ENCODE data around the gene LSR. TPM values are rescaled to one million over a fixed set of nuclear protein-coding genes. Genes with fewer than 3 reads are reported as not detected.

Gene LSR
- total RNA-seq, 2 donors from 2014 or later, result 67.5 to 80.1 TPM

DNA sequence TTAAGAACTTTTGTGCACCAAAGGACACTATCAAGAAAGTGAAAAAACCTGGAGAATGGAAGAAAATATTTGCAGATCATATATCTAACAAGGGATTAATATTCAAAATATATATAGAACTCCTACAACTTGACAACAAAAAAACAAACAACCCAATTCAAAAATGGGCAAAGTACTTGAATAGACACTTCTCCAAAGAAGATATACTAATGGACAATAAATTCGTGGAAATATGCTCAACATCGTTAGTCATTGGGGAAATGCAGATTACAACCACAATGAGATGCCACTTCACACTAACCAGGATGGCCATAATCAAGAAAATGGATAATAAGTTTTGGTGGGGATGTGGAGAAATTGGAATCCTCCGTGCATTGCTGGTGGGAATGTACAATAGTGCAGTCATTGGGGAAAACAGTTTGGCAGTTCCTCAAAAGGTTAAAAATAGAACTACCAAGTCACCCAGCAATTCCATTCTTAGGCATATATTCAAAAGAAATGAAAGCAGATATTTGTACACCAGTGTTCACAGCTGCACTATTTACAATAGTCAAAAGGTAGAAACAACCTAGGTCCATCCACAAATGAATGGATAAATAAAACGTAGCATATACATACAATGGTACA is 2.2 kb upstream of the LSR start:
- Histone ChIP-seq H3K36me3 (replicated peaks in 1 of 2; ENCODE audit: insufficient read depth in 1 of 2, low read depth in 2 of 2) (no peaks in the 10 kb centered on the region), H3K27ac (peak overlapping the region in 3 of 4 donors; percentile 94 to 100 (median 99)), H3K9me3 (no peaks in the 10 kb centered on the region), H3K4me3 (no peak overlapping the region), H3K27me3 (no peaks in the 10 kb centered on the region), H3K4me1 (peaks cover 26% of the 10 kb centered on the region)
- TF ChIP-seq POLR2A (IDR thresholded peaks at IDR 0.05), result no peak
- TF ChIP-seq, protein P1, sequence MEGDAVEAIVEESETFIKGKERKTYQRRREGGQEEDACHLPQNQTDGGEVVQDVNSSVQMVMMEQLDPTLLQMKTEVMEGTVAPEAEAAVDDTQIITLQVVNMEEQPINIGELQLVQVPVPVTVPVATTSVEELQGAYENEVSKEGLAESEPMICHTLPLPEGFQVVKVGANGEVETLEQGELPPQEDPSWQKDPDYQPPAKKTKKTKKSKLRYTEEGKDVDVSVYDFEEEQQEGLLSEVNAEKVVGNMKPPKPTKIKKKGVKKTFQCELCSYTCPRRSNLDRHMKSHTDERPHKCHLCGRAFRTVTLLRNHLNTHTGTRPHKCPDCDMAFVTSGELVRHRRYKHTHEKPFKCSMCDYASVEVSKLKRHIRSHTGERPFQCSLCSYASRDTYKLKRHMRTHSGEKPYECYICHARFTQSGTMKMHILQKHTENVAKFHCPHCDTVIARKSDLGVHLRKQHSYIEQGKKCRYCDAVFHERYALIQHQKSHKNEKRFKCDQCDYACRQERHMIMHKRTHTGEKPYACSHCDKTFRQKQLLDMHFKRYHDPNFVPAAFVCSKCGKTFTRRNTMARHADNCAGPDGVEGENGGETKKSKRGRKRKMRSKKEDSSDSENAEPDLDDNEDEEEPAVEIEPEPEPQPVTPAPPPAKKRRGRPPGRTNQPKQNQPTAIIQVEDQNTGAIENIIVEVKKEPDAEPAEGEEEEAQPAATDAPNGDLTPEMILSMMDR (IDR thresholded peaks at IDR 0.05), result no peak
- 72 to 77% methylated on average over 4 of the region's 4 CpGs for WGBS, 2 donors
- no peak for DNase-seq
- no peak for ATAC-seq
- intact Hi-C loops (cut with DNase I), result loop anchor here (10.0 kb wide), 1 partner anchor 102 kb away; the partner anchor contains the start of gene FXYD7

DNA sequence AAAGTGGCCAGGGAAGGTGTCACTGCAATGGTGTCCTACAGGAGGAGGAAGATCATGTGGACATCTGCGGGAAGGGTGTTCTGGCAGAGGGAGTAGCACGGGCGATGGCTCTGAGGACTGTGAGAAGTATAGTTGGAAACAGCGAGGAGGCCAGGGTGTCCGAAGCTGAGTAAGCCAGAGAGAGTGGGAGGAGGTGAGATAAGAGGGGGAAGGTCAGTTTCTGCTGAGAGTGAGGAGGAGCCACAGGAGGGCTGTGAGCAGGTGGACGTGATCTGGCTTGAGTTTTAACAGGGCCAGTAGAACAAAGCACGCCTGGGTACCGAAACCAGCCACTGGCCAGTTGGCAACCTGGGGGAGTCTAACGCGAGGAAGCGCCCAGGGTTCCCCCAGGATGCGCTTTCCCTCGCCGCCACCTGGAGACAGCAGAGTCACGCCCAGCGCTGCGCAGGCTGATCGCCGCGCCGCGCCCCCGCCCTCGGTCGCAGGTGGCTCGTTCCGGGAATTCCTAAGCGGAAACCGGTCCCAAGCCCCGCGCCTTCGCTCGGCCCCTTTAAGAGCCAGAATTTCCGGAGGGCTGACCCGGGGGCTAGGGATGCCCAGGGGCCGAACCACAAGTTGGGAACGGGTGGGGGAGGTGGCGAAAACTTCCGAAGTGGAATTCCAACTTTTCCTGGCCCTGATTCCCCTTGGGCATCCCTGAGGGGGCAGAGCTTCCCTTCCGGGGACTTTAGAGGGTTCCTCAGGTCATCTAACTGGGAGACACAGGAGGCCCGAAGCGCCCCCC is 1.1 kb upstream of the LSR start:
- DNase-seq, result peak; percentile 94 to 96 (median 96)
- Histone ChIP-seq H3K27me3 (no peaks in the 10 kb centered on the region), H3K9me3 (no peaks in the 10 kb centered on the region), H3K4me1 (peaks cover 26% of the 10 kb centered on the region), H3K4me3 (peak overlapping the region; percentile 86 to 93), H3K36me3 (replicated peaks in 1 of 2; ENCODE audit: insufficient read depth in 1 of 2, low read depth in 2 of 2) (no peaks in the 10 kb centered on the region), H3K27ac (peak overlapping the region; percentile 94 to 100 (median 100))
- intact Hi-C loops (cut with DNase I), result loop anchor here (10.0 kb wide), 1 partner anchor 103 kb away; the partner anchor contains the start of gene FXYD7
- ATAC-seq, result peak; percentile 83
- TF ChIP-seq POLR2A (IDR thresholded peaks at IDR 0.05), result peak; percentile 47 to 83 (median 56)
- TF ChIP-seq, protein P1 (IDR thresholded peaks at IDR 0.05), result peak; percentile 41 to 93 (median 78)
- 2 to 3% methylated on average over 17 to 40 of the region's 42 CpGs for WGBS, 2 donors

DNA sequence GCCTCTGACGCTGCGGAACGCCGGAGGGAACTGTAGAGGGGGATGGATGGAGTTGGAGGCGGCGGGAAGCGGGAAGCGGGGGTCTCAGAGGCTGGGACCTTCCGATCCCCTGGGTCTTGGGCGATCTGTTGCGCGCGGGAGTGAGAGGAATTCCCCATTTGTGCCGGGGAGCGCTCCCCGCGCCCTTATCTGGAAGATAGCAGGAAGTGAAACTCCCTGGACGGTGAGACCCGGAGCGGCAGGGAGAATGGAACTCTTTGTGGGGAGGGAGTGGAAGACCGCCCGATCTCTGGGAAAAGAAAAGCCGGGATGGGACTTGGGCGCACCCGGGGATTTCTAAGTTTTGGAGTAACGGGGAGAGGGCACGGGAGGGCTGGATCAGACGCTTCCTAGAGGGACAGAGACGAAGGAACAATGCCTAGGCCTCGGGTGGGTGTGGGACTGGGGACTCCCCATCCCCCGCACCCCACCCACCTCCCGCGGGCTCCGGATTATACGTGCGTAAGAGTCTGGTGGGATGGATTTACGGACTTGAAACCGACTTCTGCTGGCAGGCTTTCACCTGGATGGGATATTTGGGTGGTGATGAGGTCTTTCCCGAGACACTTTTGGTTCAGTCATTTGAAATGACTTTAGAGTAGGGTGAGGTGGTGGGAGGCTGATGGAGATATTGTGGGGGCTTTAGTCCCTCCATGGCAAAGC is 495 bp downstream of the LSR start:
- peaks cover 33% of the 10 kb centered on the region for H3K4me1 ChIP-seq
- no peaks in the 10 kb centered on the region for H3K27me3 ChIP-seq
- H3K4me3 ChIP-seq, result peak overlapping the region; percentile 86 to 93
- 5% methylated on average over 21 to 39 of the region's 39 CpGs for WGBS, 2 donors
- peak in 2 of 4 donors; percentile 31 to 47 for DNase-seq
- TF ChIP-seq, protein P1 (IDR thresholded peaks at IDR 0.05), result no peak
- no peak for TF ChIP-seq POLR2A (IDR thresholded peaks at IDR 0.05)
- intact Hi-C loops (cut with DNase I), result loop anchor here (10.0 kb wide), 1 partner anchor 104 kb away; the partner anchor contains the start of gene FXYD7
- no peaks in the 10 kb centered on the region for H3K36me3 ChIP-seq (replicated peaks in 1 of 2; ENCODE audit: insufficient read depth in 1 of 2, low read depth in 2 of 2)
- no peak for ATAC-seq
- no peaks in the 10 kb centered on the region for H3K9me3 ChIP-seq
- H3K27ac ChIP-seq, result peak overlapping the region; percentile 94 to 100 (median 100)

DNA sequence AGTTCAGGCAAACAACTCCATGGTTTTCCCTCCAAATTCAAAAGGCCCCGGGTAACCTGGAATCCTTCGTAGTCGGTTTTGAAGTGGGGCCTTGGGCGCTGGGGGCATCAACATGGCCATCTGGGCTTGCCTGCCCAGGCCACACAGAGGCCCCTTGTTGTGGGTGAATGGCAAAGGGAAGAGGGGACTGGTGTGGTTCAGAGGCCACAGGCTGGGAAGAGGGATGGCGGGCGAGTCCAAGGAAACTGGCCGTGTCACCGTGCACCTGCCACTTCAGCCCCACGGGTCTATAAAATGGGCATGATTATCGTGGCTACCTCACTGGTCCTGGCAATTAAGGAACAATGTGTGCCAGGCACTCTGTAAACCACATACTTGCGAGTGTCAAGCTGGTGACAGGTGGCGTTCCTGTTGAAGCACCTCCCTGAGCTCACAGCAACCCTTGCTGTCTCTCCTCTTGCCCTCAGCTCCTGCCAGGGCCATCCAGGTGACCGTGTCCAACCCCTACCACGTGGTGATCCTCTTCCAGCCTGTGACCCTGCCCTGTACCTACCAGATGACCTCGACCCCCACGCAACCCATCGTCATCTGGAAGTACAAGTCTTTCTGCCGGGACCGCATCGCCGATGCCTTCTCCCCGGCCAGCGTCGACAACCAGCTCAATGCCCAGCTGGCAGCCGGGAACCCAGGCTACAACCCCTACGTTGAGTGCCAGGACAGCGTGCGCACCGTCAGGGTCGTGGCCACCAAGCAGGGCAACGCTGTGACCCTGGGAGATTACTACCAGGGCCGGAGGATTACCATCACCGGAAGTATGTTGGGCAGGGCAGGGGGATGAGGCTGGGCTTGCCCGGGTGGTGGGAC is 1.3 kb downstream of the LSR start:
- Histone ChIP-seq H3K36me3 (replicated peaks in 1 of 2; ENCODE audit: insufficient read depth in 1 of 2, low read depth in 2 of 2) (peaks cover 0 to under 1% of the 10 kb centered on the region in 2 donors), H3K27ac (peak overlapping the region; percentile 11 to 100 (median 96)), H3K27me3 (no peaks in the 10 kb centered on the region), H3K9me3 (no peaks in the 10 kb centered on the region), H3K4me3 (peak overlapping the region in 1 of 2 donors; percentile 93), H3K4me1 (peaks cover 36% of the 10 kb centered on the region)
- DNase-seq (no peak), ATAC-seq (no peak)
- WGBS, 2 donors, result 63 to 72% methylated on average over 30 to 34 of the region's 34 CpGs
- TF ChIP-seq POLR2A (IDR thresholded peaks at IDR 0.05), result no peak
- TF ChIP-seq, protein P1 (IDR thresholded peaks at IDR 0.05), result no peak
- intact Hi-C loops (cut with DNase I), result loop anchor here (10.0 kb wide), 1 partner anchor 105 kb away; the partner anchor contains the start of gene FXYD7

Data from body of pancreas (tissue), 4 donors.